ENCODE data around the gene PBX3.
"Not testable (repeated sequence)": the region's sequence is repeated elsewhere in the genome, so short reads cannot be mapped to it uniquely, and the experiment has no call there.

The PBX3 gene

GRCh38 chr9:125749287-125749935, 2.2 kb downstream of the PBX3 start:
- DNase-seq: no peak

GRCh38 chr9:125749951-125750626, 2.9 kb downstream of the PBX3 start:
- no peak for DNase-seq

- DNase-seq: no peak
Measured at GRCh38 chr9:125750627-125751011, 3.4 kb downstream of the PBX3 start.

GRCh38 chr9:125752070-125752628, 5.0 kb downstream of the PBX3 start:
- no peak for DNase-seq

GRCh38 chr9:125754096-125754495, 6.9 kb downstream of the PBX3 start:
- no peak for DNase-seq

GRCh38 chr9:125755340-125755739, 8.2 kb downstream of the PBX3 start:
- no peak for DNase-seq

- DNase-seq: no peak
Measured at GRCh38 chr9:125756518-125756917, 9.3 kb downstream of the PBX3 start.

GRCh38 chr9:125757834-125758233, 10.7 kb downstream of the PBX3 start:
- DNase-seq: no peak

- no peak for DNase-seq
Measured at GRCh38 chr9:125758986-125759763, 12.0 kb downstream of the PBX3 start.

GRCh38 chr9:125759764-125760129, 12.6 kb downstream of the PBX3 start:
- DNase-seq: no peak

GRCh38 chr9:125760537-125760936, 13.4 kb downstream of the PBX3 start:
- no peak for DNase-seq

GRCh38 chr9:125761676-125762450, 14.7 kb downstream of the PBX3 start:
- DNase-seq: no peak

GRCh38 chr9:125763394-125763801, 16.2 kb downstream of the PBX3 start:
- no peak for DNase-seq

GRCh38 chr9:125764198-125764597, 17.0 kb downstream of the PBX3 start:
- DNase-seq: no peak

- no peak for DNase-seq
Measured at GRCh38 chr9:125766468-125767221, 19.5 kb downstream of the PBX3 start.

- no peak for DNase-seq
Measured at GRCh38 chr9:125767349-125767748, 20.2 kb downstream of the PBX3 start.

- DNase-seq: no peak
Measured at GRCh38 chr9:125768803-125769202, 21.6 kb downstream of the PBX3 start.

- no peak for DNase-seq
Measured at GRCh38 chr9:125771037-125771436, 23.9 kb downstream of the PBX3 start.

- DNase-seq: no peak
Measured at GRCh38 chr9:125772740-125773139, 25.6 kb downstream of the PBX3 start.

- DNase-seq: no peak
Measured at GRCh38 chr9:125774106-125774505, 26.9 kb downstream of the PBX3 start.

GRCh38 chr9:125776789-125777188, 29.6 kb downstream of the PBX3 start:
- not testable (repeated sequence) for DNase-seq

Measured in activated T-cell treated with anti-CD3 and anti-CD28 coated beads, Interleukin-2, amount 50 U/mL, for 1 hour (primary cell).